Panc1 (cell line): ENCODE measurements around the gene PPIL1. TPM values are rescaled to one million over a fixed set of nuclear protein-coding genes. Genes with fewer than 3 reads are reported as not detected.
A peak's percentile ranks its signal among the peaks of the same experiment; 100 is the strongest.

Source experiments
- ATAC-seq: fragments of 200-7000 bp; cut with Tn5 transposase; 2 replicates; pipeline ENCODE4 v1.9.1; 2020; ENCODE audit warnings: mild to moderate bottlenecking, moderate library complexity
- BruUV-seq: library from RNA; stranded (reverse); fragments of 400-500 nt; replicated peaks from 2 replicates; lab custom pipeline; 2021; lab: Mats Ljungman, UMichigan
- CTCF ChIA-PET: fragments of 300-600 bp; sonication (Branson Sonifier 250); formaldehyde crosslinking; loops from one replicate; lab custom pipeline; 2022; ENCODE audit warnings: antibody characterized with exemption; lab: Charles Lee
- POLR2A ChIA-PET: fragments of 300-600 bp; sonication (Branson Sonifier 250); formaldehyde crosslinking; loops from one replicate; lab custom pipeline; 2022; ENCODE audit warnings: antibody characterized with exemption; lab: Charles Lee
- DNase-seq: peaks from one replicate; pipeline ENCODE4 v3.0.0-alpha.2; 2010; ENCODE audit warnings: low read depth, low spot score
- H3K27ac ChIP-seq: 2 replicates; pipeline ENCODE4 v1.5.1; 2011; ENCODE audit warnings: mild to moderate bottlenecking, low read length, inconsistent platforms
- H3K27me3 ChIP-seq: fragments of 200-500 bp; sonication (Bioruptor generic); 2 replicates; pipeline ENCODE4 v1.6.0; 2014; ENCODE audit warnings: low read length, inconsistent platforms; ENCODE audit not compliant: control insufficient read depth, insufficient read depth
- H3K36me3 ChIP-seq: fragments of 200-500 bp; sonication (Bioruptor generic); 2 replicates; pipeline ENCODE4 v1.5.1; 2014; ENCODE audit warnings: inconsistent platforms, mild to moderate bottlenecking, low read length, moderate library complexity; ENCODE audit not compliant: control insufficient read depth, insufficient read depth
- H3K4me1 ChIP-seq: 2 replicates; pipeline ENCODE4 v1.5.1; 2011; ENCODE audit warnings: inconsistent platforms, mild to moderate bottlenecking, low read length, moderate library complexity; ENCODE audit not compliant: control insufficient read depth, insufficient read depth
- H3K4me3 ChIP-seq, 2 experiments: 2 replicates each; pipeline ENCODE4 v1.5.1; 2011 to 2012; ENCODE audit warnings: low read depth in 2 of 2, low read length in 2 of 2, mild to moderate bottlenecking in 2 of 2, inconsistent platforms in 1 of 2, moderate library complexity in 1 of 2
- H3K9me3 ChIP-seq: fragments of 200-500 bp; sonication (Bioruptor generic); 2 replicates; pipeline ENCODE4 v1.5.1; 2014; ENCODE audit warnings: low read depth, mild to moderate bottlenecking, inconsistent platforms, low read length, moderate library complexity; ENCODE audit not compliant: control insufficient read depth, insufficient read depth
- POLR2AphosphoS5 ChIP-seq: IDR thresholded peaks from 2 replicates; pipeline ENCODE4 v1.6.1; 2012; ENCODE audit warnings: mild to moderate bottlenecking, low read depth, low read length, moderate library complexity
- SIN3A ChIP-seq: IDR thresholded peaks from 2 replicates; pipeline ENCODE4 v1.6.1; 2012; ENCODE audit warnings: low read depth, mild to moderate bottlenecking, low read length, moderate library complexity, borderline replicate concordance; ENCODE audit not compliant: insufficient read depth
- TCF7L2 ChIP-seq: IDR thresholded peaks from 2 replicates; pipeline ENCODE4 v1.6.1; 2011; ENCODE audit warnings: mild to moderate bottlenecking, low read depth, low read length, inconsistent platforms
- in situ Hi-C: cut with HindIII; loops from 2 replicates; pipeline ENCODE4 v1.10.0; 2016; ENCODE audit warnings: low sequenced_read_pairs, low pct_unique_long_range_greater_than_20kb
- intact Hi-C: fragments of 100-400 bp; cut with micrococcal nuclease; formaldehyde crosslinking; loops from one replicate; pipeline ENCODE4 v1.10.0; 2022; ENCODE audit not compliant: unreplicated experiment
- total RNA-seq: library from RNA; stranded (reverse); gene quantifications from one replicate; pipeline ENCODE4 v1.2.1, GENCODE V29; 2021; ENCODE audit not compliant: unreplicated experiment
- TF ChIP-seq, protein P1 (sequence below): fragments of 450-650 bp; IDR thresholded peaks from 2 replicates; pipeline ENCODE4 v1.5.1; 2017; ENCODE audit warnings: mild to moderate bottlenecking
- TF ChIP-seq, protein P2 (sequence below), 2 experiments: IDR thresholded peaks; 2 replicates each; pipeline ENCODE4 v1.6.1; 2011 to 2012; ENCODE audit warnings: low read depth in 2 of 2, control low read depth in 1 of 2, low read length in 1 of 2, mild to moderate bottlenecking in 1 of 2, moderate library complexity in 1 of 2; ENCODE audit not compliant: insufficient read depth in 1 of 2

The PPIL1 gene
- total RNA-seq, 1 experiment from 2014 or later = 44.1 TPM

DNA sequence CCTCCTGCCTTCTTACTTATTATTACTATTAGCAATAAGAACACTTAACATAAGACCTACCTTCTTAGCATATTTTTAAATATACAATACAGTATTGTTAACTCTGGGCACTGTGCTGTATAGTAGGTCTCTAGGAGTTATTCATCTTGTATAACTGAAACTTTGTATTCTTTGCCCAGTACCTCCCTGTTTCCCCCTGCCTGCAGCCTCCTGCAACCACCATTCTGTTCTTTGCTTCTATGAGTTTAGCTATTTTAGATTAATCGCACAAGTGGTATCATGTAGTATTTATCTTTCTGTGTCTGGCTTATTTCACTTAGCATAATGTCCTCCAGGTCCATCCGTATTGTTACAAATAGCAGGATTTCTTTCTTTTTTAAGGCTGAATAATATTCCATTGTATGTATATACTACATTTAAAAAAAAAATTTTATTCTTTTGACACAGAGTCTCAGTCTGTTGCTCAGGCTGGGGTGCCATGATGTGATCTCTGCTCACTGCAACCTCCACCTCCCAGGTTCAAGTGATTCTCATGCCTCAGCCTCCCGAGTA lies 15.6 kb upstream of the PPIL1 start:
- no peaks in the 10 kb centered on the region for H3K27me3 ChIP-seq
- CTCF ChIA-PET = interaction anchor here (0.7 to 1.5 kb wide), 2 partner anchors 128 to 136 kb away, joined by 3 to 4 read pairs; no protein-coding TSS in a partner anchor
- peaks cover 6% of the 10 kb centered on the region; the same call in 1 of the 2 replicates for H3K4me1 ChIP-seq
- POLR2A ChIA-PET = no interaction called here
- in situ Hi-C loops = no loop called here
- no TSS peak for BruUV-seq
- H3K27ac ChIP-seq = no peak overlapping the region
- no peaks in the 10 kb centered on the region for H3K9me3 ChIP-seq
- ATAC-seq (no peak), DNase-seq (no peak)
- H3K36me3 ChIP-seq = no peaks in the 10 kb centered on the region
- TF ChIP-seq TCF7L2 = no peak
- no peak for TF ChIP-seq SIN3A
- TF ChIP-seq, protein P1, sequence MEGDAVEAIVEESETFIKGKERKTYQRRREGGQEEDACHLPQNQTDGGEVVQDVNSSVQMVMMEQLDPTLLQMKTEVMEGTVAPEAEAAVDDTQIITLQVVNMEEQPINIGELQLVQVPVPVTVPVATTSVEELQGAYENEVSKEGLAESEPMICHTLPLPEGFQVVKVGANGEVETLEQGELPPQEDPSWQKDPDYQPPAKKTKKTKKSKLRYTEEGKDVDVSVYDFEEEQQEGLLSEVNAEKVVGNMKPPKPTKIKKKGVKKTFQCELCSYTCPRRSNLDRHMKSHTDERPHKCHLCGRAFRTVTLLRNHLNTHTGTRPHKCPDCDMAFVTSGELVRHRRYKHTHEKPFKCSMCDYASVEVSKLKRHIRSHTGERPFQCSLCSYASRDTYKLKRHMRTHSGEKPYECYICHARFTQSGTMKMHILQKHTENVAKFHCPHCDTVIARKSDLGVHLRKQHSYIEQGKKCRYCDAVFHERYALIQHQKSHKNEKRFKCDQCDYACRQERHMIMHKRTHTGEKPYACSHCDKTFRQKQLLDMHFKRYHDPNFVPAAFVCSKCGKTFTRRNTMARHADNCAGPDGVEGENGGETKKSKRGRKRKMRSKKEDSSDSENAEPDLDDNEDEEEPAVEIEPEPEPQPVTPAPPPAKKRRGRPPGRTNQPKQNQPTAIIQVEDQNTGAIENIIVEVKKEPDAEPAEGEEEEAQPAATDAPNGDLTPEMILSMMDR = no peak
- TF ChIP-seq POLR2AphosphoS5 = no peak
- TF ChIP-seq, protein P2, sequence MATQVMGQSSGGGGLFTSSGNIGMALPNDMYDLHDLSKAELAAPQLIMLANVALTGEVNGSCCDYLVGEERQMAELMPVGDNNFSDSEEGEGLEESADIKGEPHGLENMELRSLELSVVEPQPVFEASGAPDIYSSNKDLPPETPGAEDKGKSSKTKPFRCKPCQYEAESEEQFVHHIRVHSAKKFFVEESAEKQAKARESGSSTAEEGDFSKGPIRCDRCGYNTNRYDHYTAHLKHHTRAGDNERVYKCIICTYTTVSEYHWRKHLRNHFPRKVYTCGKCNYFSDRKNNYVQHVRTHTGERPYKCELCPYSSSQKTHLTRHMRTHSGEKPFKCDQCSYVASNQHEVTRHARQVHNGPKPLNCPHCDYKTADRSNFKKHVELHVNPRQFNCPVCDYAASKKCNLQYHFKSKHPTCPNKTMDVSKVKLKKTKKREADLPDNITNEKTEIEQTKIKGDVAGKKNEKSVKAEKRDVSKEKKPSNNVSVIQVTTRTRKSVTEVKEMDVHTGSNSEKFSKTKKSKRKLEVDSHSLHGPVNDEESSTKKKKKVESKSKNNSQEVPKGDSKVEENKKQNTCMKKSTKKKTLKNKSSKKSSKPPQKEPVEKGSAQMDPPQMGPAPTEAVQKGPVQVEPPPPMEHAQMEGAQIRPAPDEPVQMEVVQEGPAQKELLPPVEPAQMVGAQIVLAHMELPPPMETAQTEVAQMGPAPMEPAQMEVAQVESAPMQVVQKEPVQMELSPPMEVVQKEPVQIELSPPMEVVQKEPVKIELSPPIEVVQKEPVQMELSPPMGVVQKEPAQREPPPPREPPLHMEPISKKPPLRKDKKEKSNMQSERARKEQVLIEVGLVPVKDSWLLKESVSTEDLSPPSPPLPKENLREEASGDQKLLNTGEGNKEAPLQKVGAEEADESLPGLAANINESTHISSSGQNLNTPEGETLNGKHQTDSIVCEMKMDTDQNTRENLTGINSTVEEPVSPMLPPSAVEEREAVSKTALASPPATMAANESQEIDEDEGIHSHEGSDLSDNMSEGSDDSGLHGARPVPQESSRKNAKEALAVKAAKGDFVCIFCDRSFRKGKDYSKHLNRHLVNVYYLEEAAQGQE (IDR thresholded peaks at IDR 0.05; ENCODE audit: insufficient read depth in 1 of 2, low read depth in 2 of 2, low read length in 1 of 2) = no peak
- intact Hi-C loops = no loop called here
- no peak overlapping the region for H3K4me3 ChIP-seq

DNA sequence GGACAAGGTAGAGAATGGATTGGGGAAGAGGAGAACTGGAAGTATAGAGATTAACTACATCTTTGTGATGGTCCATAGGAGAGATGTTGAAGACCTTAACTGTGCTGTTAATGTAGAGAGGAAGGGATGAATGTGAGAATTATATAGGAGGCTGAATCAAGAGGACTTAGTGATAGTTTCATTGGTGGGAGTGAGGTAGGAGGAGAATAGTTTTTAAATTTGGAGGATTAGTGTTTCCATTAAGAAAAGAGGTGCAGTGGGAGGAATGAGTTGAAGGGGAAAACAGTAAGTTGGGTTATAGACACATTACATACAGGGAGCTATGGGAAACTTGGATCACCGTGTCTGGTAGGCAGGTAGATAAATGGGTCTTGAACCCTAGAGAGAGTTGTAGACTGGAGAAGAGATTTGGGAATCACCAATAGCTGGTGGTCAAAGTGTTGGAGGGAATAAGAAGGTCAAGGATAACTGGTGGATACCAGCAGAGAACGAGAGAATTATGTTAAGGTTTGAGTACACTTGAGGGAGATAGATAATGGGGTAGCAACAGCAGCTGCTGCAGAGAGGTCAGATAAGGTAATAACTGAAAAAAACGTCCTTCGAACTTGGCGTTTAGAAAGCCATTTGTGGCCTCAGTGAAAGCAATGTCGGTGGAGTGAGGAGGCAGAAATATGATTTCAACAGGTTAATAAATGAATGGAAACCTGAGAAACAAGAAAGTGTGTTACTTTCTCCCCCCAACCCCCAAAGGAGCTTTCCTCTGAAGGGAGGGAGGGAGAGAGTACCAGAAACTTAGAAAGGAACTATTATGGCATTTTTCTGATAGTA lies 14.3 kb upstream of the PPIL1 start:
- TF ChIP-seq SIN3A (no peak), TCF7L2 (no peak), POLR2AphosphoS5 (no peak)
- TF ChIP-seq, protein P1 = no peak
- TF ChIP-seq, protein P2 (IDR thresholded peaks at IDR 0.05; ENCODE audit: insufficient read depth in 1 of 2, low read depth in 2 of 2, low read length in 1 of 2) = no peak

More for the DNA sequence above, 14.3 kb upstream of the PPIL1 start:
- ATAC-seq = no peak
- Histone ChIP-seq H3K4me1 (peaks cover 8% of the 10 kb centered on the region; the same call in 1 of the 2 replicates), H3K36me3 (no peaks in the 10 kb centered on the region), H3K27me3 (no peaks in the 10 kb centered on the region), H3K9me3 (no peaks in the 10 kb centered on the region), H3K27ac (peak overlapping the region; percentile 40; the same call in 1 of the 2 replicates), H3K4me3 (no peak overlapping the region)
- intact Hi-C loops (loop anchor here (10.0 kb wide), 1 partner anchor 96 kb away; the partner anchor contains the start of gene MTCH1), in situ Hi-C loops (no loop called here)
- ChIA-PET CTCF (interaction anchor here (1.5 kb wide), 1 partner anchor 129 kb away, joined by 4 read pairs; no protein-coding TSS in a partner anchor), POLR2A (interaction anchor here (0.5 to 0.7 kb wide), 2 partner anchors 76 to 331 kb away, joined by 4 to 7 read pairs; no protein-coding TSS in a partner anchor)
- BruUV-seq = no TSS peak
- DNase-seq = no peak
